GM12872 (cell line): Measurements from ENCODE around the gene SIAH1.

Experiments used
- TF ChIP-seq, protein P1 (sequence below): IDR thresholded peaks from 3 replicates; pipeline ENCODE4 v1.5.1; 2011; ENCODE audit warnings: low read depth, mild to moderate bottlenecking, low read length, moderate library complexity; ENCODE audit not compliant: insufficient read depth

Gene SIAH1

DNA sequence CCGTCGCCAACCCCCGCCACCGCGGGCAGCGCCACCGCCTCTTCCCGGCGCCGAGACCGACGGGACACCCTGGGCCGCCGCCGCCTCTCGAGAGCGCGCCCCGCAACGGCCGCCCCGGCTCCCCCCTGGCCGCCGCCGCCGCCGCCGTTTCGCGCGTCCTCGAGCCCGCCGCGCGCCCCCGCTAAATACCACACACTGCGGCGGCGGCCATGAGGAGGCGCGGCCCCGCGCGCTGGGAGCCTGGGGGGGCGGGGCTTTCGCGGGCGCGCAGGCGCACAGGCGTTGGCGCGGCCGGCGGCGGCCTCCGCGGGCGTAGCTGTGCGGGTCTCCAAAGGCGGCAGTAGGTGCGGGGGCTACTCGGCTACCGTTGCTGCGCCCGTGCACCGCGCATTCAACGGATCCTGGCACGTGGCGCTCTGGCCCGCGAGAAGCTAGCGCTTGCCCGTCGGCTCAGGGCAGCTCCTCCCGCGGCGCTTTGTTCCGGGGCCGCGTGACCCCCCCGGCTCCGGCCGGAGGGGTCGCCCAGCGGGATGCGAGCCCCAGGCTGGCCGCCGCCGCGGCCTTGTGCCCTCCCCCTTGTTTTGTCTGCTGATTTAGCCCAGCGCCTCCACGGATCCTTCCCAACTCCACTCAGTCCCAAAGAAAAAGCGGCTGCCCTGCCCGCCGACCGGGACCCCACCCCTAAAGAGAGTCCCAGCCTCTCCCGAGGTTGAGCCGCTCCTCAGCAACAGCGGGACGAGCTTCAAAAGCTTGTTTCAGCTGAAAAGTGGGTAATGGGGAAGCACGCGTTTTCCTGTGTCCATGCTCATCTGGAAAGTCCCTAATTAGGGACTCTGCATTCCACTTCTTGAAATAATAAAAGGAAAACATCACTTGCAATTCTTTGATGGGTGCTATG is at the start of gene SIAH1:
TSS of gene SIAH1 (minus strand) at position 161 of the 898 bp plus-strand sequence. CDS start 22,985 bp downstream, outside the sequence.
- TF ChIP-seq, protein P1, sequence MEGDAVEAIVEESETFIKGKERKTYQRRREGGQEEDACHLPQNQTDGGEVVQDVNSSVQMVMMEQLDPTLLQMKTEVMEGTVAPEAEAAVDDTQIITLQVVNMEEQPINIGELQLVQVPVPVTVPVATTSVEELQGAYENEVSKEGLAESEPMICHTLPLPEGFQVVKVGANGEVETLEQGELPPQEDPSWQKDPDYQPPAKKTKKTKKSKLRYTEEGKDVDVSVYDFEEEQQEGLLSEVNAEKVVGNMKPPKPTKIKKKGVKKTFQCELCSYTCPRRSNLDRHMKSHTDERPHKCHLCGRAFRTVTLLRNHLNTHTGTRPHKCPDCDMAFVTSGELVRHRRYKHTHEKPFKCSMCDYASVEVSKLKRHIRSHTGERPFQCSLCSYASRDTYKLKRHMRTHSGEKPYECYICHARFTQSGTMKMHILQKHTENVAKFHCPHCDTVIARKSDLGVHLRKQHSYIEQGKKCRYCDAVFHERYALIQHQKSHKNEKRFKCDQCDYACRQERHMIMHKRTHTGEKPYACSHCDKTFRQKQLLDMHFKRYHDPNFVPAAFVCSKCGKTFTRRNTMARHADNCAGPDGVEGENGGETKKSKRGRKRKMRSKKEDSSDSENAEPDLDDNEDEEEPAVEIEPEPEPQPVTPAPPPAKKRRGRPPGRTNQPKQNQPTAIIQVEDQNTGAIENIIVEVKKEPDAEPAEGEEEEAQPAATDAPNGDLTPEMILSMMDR = no peak

- TF ChIP-seq, protein P1 = no peak
Measured at GRCh38 chr16:48434653-48435317, 49.6 kb upstream of the SIAH1 start.

GRCh38 chr16:48433850-48434530 is 48.8 kb upstream of the SIAH1 start:
- TF ChIP-seq, protein P1 = no peak

DNA sequence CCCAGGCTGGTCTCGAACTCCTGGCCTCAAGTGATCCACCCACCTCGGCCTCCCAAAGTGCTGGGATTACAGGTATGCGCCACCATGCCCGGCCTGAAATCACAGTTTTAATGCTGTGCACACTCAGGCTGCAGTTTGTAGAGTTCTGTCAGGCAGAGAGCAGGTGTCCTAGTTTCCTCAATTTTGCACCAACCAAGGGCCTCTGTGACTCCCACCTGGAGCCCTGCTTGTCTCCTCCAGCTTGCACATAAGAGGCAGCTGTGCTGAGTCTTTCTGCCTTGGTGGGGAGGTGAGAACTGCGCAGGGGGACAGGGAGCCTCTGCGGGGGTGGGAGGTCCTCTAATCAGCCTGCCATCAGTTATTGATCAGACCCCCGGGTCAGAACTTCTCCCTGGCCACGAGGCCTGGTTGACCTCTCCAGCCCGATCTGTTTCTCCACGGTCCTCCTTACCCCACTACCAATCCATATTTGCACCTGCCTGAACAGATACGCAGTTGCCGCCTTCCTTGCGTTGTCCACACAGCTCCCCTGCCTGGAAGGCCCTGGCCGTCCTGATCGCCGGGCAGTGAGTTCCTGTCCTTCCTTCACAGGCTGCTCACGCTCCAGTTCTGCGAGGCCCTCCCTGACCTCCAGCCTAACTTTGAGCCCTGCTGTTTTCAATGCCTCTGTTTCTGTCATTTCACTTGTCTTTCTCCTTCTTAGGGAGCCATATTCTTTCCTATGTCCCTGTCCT is 48.1 kb upstream of the SIAH1 start:
- TF ChIP-seq, protein P1 = no peak

- TF ChIP-seq, protein P1 = no peak
Measured at GRCh38 chr16:48432136-48432535, 46.9 kb upstream of the SIAH1 start.

DNA sequence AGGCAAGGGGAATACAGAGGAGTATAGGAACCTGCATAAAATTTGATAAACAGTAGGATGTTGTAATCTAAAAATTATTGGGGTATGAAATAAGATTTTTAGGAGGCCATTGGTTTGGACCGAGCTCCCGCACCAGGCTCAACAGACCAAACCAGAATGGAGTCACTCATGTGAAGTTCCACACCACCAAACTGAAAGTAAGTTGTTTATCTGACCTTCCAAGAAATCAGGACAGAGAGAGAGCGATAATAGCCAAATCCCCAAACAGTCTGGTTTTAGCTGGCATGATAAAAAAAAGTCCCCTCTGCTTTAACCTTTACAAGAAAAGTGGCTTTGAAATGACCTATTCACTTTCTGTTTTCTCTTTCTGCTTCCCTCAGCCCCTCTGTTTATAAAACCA is 45.7 kb upstream of the SIAH1 start:
- TF ChIP-seq, protein P1 = no peak
